ENCODE measurements around the gene PRKD2. TPM values are rescaled to one million over a fixed set of nuclear protein-coding genes. Genes with fewer than 3 reads are reported as not detected.

PRKD2 gene
- total RNA-seq, 1 experiment from 2014 or later, result 100 TPM

GRCh38 chr19:46670813-46671212 is 46.1 kb downstream of the PRKD2 start (continued):
- TF ChIP-seq STAT6 (CRISPR knock-in tag; conservative IDR thresholded peaks at IDR 0.05; ENCODE audit: low read depth), result no peak
- no peak for TF ChIP-seq FOXP1 (CRISPR knock-in tag; IDR thresholded peaks at IDR 0.05; ENCODE audit: borderline replicate concordance)
- no peak for TF ChIP-seq ATF1 (CRISPR knock-in tag; IDR thresholded peaks at IDR 0.05)
- TF ChIP-seq GTF2I (CRISPR knock-in tag; conservative IDR thresholded peaks at IDR 0.05), result no peak
- TF ChIP-seq GRHL2 (CRISPR knock-in tag; IDR thresholded peaks at IDR 0.05; ENCODE audit: insufficient replicate concordance, severe bottlenecking), result no peak
- no peak for TF ChIP-seq NFE2L1 (CRISPR knock-in tag; IDR thresholded peaks at IDR 0.05)
- TF ChIP-seq ARID4B (CRISPR knock-in tag; IDR thresholded peaks at IDR 0.05; ENCODE audit: borderline replicate concordance), result no peak
- no peak for TF ChIP-seq ATF2 (CRISPR knock-in tag; IDR thresholded peaks at IDR 0.05; ENCODE audit: borderline replicate concordance, low read depth)
- no peak for TF ChIP-seq HMGXB4 (CRISPR knock-in tag; IDR thresholded peaks at IDR 0.05)
- no peak for TF ChIP-seq NFYB (CRISPR knock-in tag; conservative IDR thresholded peaks at IDR 0.05; ENCODE audit: low read depth)

- H3K9me3 Mint-ChIP-seq, result peaks cover 6% of the 10 kb centered on the region; the same call in 1 of the 2 replicates
- ATAC-seq, result no peak
- CTCF ChIA-PET, result no interaction called here
Observed at GRCh38 chr19:46668662-46669061, 48.3 kb downstream of the PRKD2 start.

More at GRCh38 chr19:46668662-46669061, 48.3 kb downstream of the PRKD2 start:
- DNase-seq (ENCODE audit: low spot score), result no peak
- no peak for TF ChIP-seq AFF4 (CRISPR knock-in tag; IDR thresholded peaks at IDR 0.05; ENCODE audit: borderline replicate concordance)
- no peak for TF ChIP-seq TEAD4 (CRISPR knock-in tag; IDR thresholded peaks at IDR 0.05)
- TF ChIP-seq SOX15 (CRISPR knock-in tag; IDR thresholded peaks at IDR 0.05), result no peak
- no peak for TF ChIP-seq ZNF121 (CRISPR knock-in tag; IDR thresholded peaks at IDR 0.05)
- TF ChIP-seq ZNF263 (CRISPR knock-in tag; IDR thresholded peaks at IDR 0.05; ENCODE audit: low read depth), result no peak
- no peak for TF ChIP-seq ZSCAN18 (CRISPR knock-in tag; IDR thresholded peaks at IDR 0.05)
- TF ChIP-seq FOXP1 (CRISPR knock-in tag; IDR thresholded peaks at IDR 0.05; ENCODE audit: borderline replicate concordance), result no peak
- TF ChIP-seq ZNF281 (CRISPR knock-in tag; IDR thresholded peaks at IDR 0.05), result no peak
- Mint-ChIP-seq H3K36me3 (peaks cover 7% of the 10 kb centered on the region), H3K4me1 (no peaks in the 10 kb centered on the region), H3K27me3 (ENCODE audit: low read depth) (no peaks in the 10 kb centered on the region; the same call in 1 of the 2 replicates), H3K4me3 (no peak overlapping the region), H3K27ac (no peak overlapping the region)
- POLR2A ChIA-PET, result no interaction called here
